OCI-LY3 (cell line): ENCODE results near the gene CDKN3.

Experiments used
- H2AFZ ChIP-seq: fragments of 200-600, 300-600 bp; shearing (Covaris generic); 2 replicates; pipeline ENCODE4 v1.6.0; 2014; ENCODE audit warnings: antibody characterized with exemption, low read depth, low read length
- H3K27ac ChIP-seq: fragments of 200-600, 300-600 bp; sonication (generic); 2 replicates; pipeline ENCODE4 v1.5.1; 2014; ENCODE audit warnings: mild to moderate bottlenecking, low read length, moderate library complexity, mixed read lengths
- H3K27me3 ChIP-seq: fragments of 200-600, 300-600 bp; sonication (generic); 2 replicates; pipeline ENCODE4 v1.6.1; 2014; ENCODE audit warnings: low read depth, low read length, mixed read lengths
- H3K36me3 ChIP-seq: fragments of 200-600, 300-600 bp; sonication (generic); replicated peaks from 2 replicates; pipeline ENCODE3; 2014; ENCODE audit warnings: low read depth, low read length, mixed read lengths
- H3K4me1 ChIP-seq: fragments of 300-600, 200-600 bp; sonication (generic); 2 replicates; pipeline ENCODE4 v1.6.1; 2014; ENCODE audit warnings: low read length, mixed read lengths
- H3K4me2 ChIP-seq: fragments of 200-600, 300-600 bp; sonication (generic); 2 replicates; pipeline ENCODE4 v1.6.1; 2014; ENCODE audit warnings: low read length, mixed read lengths
- H3K4me3 ChIP-seq: fragments of 300-600, 200-600 bp; sonication (generic); 2 replicates; pipeline ENCODE4 v1.5.1; 2014; ENCODE audit warnings: antibody characterized with exemption, mild to moderate bottlenecking, low read length, moderate library complexity
- H3K79me2 ChIP-seq: fragments of 300-600, 200-600 bp; shearing (Covaris generic); 2 replicates; pipeline ENCODE4 v1.6.1; 2014; ENCODE audit warnings: mild to moderate bottlenecking, low read length, mixed read lengths
- H3K9ac ChIP-seq: fragments of 300-600, 200-600 bp; shearing (Covaris generic); 2 replicates; pipeline ENCODE4 v1.6.0; 2014; ENCODE audit warnings: mild to moderate bottlenecking, low read length, moderate library complexity
- H3K9me3 ChIP-seq: fragments of 200-600, 300-600 bp; shearing (Covaris generic); 2 replicates; pipeline ENCODE4 v1.6.1; 2014; ENCODE audit warnings: low read length, mixed read lengths; ENCODE audit not compliant: insufficient read depth
- H4K20me1 ChIP-seq: fragments of 200-600, 300-600 bp; sonication (generic); 2 replicates; pipeline ENCODE4 v1.6.1; 2016; ENCODE audit warnings: low read length, mixed read lengths; ENCODE audit not compliant: insufficient read depth
- EZH2phosphoT487 ChIP-seq: fragments of 200-600 bp; shearing (Covaris generic); IDR thresholded peaks from 2 replicates; pipeline ENCODE4 v1.6.1; 2018; ENCODE audit warnings: antibody characterized with exemption, mixed run types, low read depth
- TF ChIP-seq, protein P1 (sequence below): fragments of 200-600, 300-600 bp; sonication (generic); IDR thresholded peaks from 2 replicates; pipeline ENCODE4 v1.5.1; 2014; ENCODE audit warnings: antibody characterized with exemption, low read length, low read depth

CDKN3 gene, protein sequence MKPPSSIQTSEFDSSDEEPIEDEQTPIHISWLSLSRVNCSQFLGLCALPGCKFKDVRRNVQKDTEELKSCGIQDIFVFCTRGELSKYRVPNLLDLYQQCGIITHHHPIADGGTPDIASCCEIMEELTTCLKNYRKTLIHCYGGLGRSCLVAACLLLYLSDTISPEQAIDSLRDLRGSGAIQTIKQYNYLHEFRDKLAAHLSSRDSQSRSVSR

DNA sequence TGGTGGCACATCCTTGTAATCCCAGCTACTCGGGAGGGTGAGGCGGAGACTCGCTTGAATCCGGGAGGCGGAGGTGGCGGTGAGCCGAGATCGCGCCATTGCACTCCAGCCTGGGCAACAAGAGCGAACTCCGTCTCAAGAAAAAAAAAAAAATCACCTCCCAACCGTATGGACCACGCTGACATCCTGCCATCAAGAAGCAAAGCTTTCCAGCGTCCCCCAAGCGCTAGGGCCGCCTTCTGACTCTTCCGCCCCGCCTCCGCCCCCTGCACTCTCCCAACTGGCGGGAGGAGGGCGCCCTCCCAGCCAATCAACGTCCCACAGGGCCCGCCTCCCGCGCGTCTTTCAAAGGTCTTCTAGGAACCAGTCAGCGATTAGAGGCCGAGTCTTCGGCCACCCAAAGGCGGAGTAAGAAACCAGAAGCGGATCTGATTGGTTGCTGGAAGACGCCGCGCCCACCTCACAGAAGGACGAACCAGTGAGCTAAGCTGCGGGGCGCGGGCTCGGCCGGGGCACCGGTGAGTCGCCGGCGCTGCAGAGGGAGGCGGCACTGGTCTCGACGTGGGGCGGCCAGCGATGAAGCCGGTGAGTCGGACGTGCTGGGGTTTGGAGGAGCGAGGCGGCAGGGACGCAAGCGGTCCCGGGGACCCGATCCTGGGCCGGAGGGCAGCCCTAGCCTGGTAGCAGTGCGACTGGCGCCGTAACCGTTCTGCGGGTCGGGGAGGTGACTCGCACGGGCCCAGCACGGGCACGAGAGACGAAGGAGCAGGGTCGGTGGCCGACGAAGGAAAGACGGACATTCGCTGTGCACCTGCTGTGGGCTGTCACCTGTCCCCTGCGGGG, at the start of gene CDKN3:
TSS of gene CDKN3 (plus strand) at position 515 of the 843 bp plus-strand sequence. CDS start at position 577, 62 bp downstream.
- H3K9ac ChIP-seq, result peak within 1 kb of the TSS; percentile 82
- H3K79me2 ChIP-seq, result peaks cover 22% of the 10 kb centered on the region
- H4K20me1 ChIP-seq, result no peaks in the 10 kb centered on the region
- peaks cover 11% of the 10 kb centered on the region for H3K4me1 ChIP-seq
- peak within 1 kb of the TSS; percentile 72 for H3K4me2 ChIP-seq
- H3K27me3 ChIP-seq, result no peaks in the 10 kb centered on the region
- H3K9me3 ChIP-seq, result no peaks in the 10 kb centered on the region
- peaks cover 2% of the 10 kb centered on the region for H3K36me3 ChIP-seq
- no peak for TF ChIP-seq EZH2phosphoT487
- TF ChIP-seq, protein P1, sequence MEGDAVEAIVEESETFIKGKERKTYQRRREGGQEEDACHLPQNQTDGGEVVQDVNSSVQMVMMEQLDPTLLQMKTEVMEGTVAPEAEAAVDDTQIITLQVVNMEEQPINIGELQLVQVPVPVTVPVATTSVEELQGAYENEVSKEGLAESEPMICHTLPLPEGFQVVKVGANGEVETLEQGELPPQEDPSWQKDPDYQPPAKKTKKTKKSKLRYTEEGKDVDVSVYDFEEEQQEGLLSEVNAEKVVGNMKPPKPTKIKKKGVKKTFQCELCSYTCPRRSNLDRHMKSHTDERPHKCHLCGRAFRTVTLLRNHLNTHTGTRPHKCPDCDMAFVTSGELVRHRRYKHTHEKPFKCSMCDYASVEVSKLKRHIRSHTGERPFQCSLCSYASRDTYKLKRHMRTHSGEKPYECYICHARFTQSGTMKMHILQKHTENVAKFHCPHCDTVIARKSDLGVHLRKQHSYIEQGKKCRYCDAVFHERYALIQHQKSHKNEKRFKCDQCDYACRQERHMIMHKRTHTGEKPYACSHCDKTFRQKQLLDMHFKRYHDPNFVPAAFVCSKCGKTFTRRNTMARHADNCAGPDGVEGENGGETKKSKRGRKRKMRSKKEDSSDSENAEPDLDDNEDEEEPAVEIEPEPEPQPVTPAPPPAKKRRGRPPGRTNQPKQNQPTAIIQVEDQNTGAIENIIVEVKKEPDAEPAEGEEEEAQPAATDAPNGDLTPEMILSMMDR, result peak; percentile 25
- H2AFZ ChIP-seq, result peak within 1 kb of the TSS; percentile 78
- peak within 1 kb of the TSS; percentile 20; the same call in 1 of the 2 replicates for H3K27ac ChIP-seq
- peak within 1 kb of the TSS; percentile 92 for H3K4me3 ChIP-seq

DNA sequence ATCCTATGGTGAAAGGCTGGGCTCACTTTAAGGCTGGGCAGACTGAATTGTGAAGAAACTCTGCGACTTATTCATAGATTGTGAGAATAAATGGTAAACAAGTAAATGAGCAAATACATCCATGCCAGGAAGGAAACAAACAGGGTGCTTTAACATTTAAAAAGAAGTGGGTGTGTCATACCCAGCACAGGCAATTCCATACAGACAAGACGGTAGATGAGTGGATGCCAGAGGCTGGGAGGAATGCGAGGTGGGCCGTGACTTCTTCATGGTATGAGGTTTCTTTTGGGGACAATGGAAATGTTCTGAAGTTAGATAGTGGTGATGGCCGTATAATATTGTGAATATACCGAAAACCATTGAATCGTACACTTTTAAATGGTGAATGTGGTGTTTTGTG, 49.8 kb upstream of the CDKN3 start:
- no peaks in the 10 kb centered on the region for H3K27me3 ChIP-seq
- no peak overlapping the region for H3K9ac ChIP-seq

GRCh38 chr14:54348001-54348611, 48.7 kb upstream of the CDKN3 start:
- Histone ChIP-seq H3K27ac (no peak overlapping the region), H3K4me3 (no peak overlapping the region), H3K9me3 (no peaks in the 10 kb centered on the region), H4K20me1 (no peaks in the 10 kb centered on the region), H3K4me2 (no peak overlapping the region), H3K27me3 (no peaks in the 10 kb centered on the region), H3K79me2 (no peaks in the 10 kb centered on the region), H3K4me1 (no peaks in the 10 kb centered on the region), H3K9ac (no peak overlapping the region), H3K36me3 (no peaks in the 10 kb centered on the region), H2AFZ (no peak overlapping the region; the same call in 1 of the 2 replicates)
- TF ChIP-seq, protein P1, result peak; percentile 87
- no peak for TF ChIP-seq EZH2phosphoT487

More for the DNA sequence above, 49.8 kb upstream of the CDKN3 start:
- Histone ChIP-seq H3K79me2 (no peaks in the 10 kb centered on the region), H4K20me1 (no peaks in the 10 kb centered on the region), H3K4me2 (no peak overlapping the region), H3K36me3 (no peaks in the 10 kb centered on the region), H2AFZ (no peak overlapping the region), H3K4me1 (no peaks in the 10 kb centered on the region), H3K4me3 (no peak overlapping the region), H3K9me3 (no peaks in the 10 kb centered on the region), H3K27ac (no peak overlapping the region)
- no peak for TF ChIP-seq EZH2phosphoT487
- TF ChIP-seq, protein P1, result no peak
